Measurements from ENCODE around the gene RBM38. TPM values are rescaled to one million over a fixed set of nuclear protein-coding genes. Genes with fewer than 3 reads are reported as not detected.
"Not testable (repeated sequence)": the region's sequence is repeated elsewhere in the genome, so short reads cannot be mapped to it uniquely, and the experiment has no call there.

Gene RBM38
- polyA plus RNA-seq, 4 donors, result 13.2 to 17.5 (median 15.8) TPM

GRCh38 chr20:57429580-57430200 is 38.5 kb downstream of the RBM38 start:
- 77 to 86% (median 80%) methylated on average over 7 of the region's 7 CpGs for WGBS, 3 donors
- no peaks in the 10 kb centered on the region for H3K36me3 ChIP-seq (ENCODE audit: control insufficient read depth in 3 of 3, insufficient read depth in 2 of 3, low read depth in 1 of 3, low read length in 3 of 3)
- FAIRE-seq (no peak), DNase-seq (no peak)
- H3K4me1 ChIP-seq (ENCODE audit: control insufficient read depth in 3 of 3, insufficient read depth in 2 of 3, low read depth in 1 of 3, low read length in 2 of 3), result peaks cover 0 to 3% (median 0%) of the 10 kb centered on the region in 3 donors
- H3K27me3 ChIP-seq (ENCODE audit: control insufficient read depth in 3 of 3, insufficient read depth in 3 of 3, low read length in 3 of 3), result no peaks in the 10 kb centered on the region
- H3K27ac ChIP-seq (ENCODE audit: low read depth in 1 of 3, low read length in 2 of 3), result no peak overlapping the region
- H3K9me3 ChIP-seq (ENCODE audit: control insufficient read depth in 2 of 2, insufficient read depth in 1 of 2, low read depth in 1 of 2, low read length in 1 of 2), result no peaks in the 10 kb centered on the region
- H3K4me3 ChIP-seq (ENCODE audit: low read depth in 1 of 3, low read length in 3 of 3), result no peak overlapping the region

GRCh38 chr20:57430201-57430596 is 39.0 kb downstream of the RBM38 start:
- 84 to 92% (median 90%) methylated on average over 4 of the region's 4 CpGs for WGBS, 3 donors
- DNase-seq; H3K9me3 ChIP-seq (ENCODE audit: control insufficient read depth in 2 of 2, insufficient read depth in 1 of 2, low read depth in 1 of 2, low read length in 1 of 2); H3K4me3 ChIP-seq (ENCODE audit: low read depth in 1 of 3, low read length in 3 of 3); H3K27me3 ChIP-seq (ENCODE audit: control insufficient read depth in 3 of 3, insufficient read depth in 3 of 3, low read length in 3 of 3); H3K4me1 ChIP-seq (ENCODE audit: control insufficient read depth in 3 of 3, insufficient read depth in 2 of 3, low read depth in 1 of 3, low read length in 2 of 3); H3K27ac ChIP-seq (ENCODE audit: low read depth in 1 of 3, low read length in 2 of 3); H3K36me3 ChIP-seq (ENCODE audit: control insufficient read depth in 3 of 3, insufficient read depth in 2 of 3, low read depth in 1 of 3, low read length in 3 of 3); FAIRE-seq: not testable (repeated sequence)

DNA sequence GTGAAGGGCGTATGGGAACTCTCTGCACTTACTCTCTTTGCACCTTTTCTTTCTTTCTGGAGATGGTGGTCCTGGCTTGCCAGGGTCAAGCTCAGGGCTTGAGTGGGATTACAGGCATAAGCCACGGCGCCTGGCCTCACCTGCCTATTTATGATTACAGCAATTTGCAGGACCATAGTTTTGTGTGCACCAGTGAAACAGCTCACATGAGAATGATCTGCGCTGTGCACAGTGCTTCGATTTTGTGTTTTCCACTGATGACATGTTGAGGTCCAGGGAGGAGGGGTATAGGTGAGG is 40.3 kb downstream of the RBM38 start:
- Histone ChIP-seq H3K27me3 (ENCODE audit: control insufficient read depth in 3 of 3, insufficient read depth in 3 of 3, low read length in 3 of 3) (no peaks in the 10 kb centered on the region), H3K9me3 (ENCODE audit: control insufficient read depth in 2 of 2, insufficient read depth in 1 of 2, low read depth in 1 of 2, low read length in 1 of 2) (peaks cover 0 to 2% of the 10 kb centered on the region in 2 donors), H3K4me1 (ENCODE audit: control insufficient read depth in 3 of 3, insufficient read depth in 2 of 3, low read depth in 1 of 3, low read length in 2 of 3) (peaks cover 0 to 3% (median 0%) of the 10 kb centered on the region in 3 donors), H3K4me3 (ENCODE audit: low read depth in 1 of 3, low read length in 3 of 3) (no peak overlapping the region), H3K36me3 (ENCODE audit: control insufficient read depth in 3 of 3, insufficient read depth in 2 of 3, low read depth in 1 of 3, low read length in 3 of 3) (no peaks in the 10 kb centered on the region), H3K27ac (ENCODE audit: low read depth in 1 of 3, low read length in 2 of 3) (no peak overlapping the region)
- no peak for FAIRE-seq
- WGBS, 3 donors, result 70 to 85% (median 82%) methylated on average over 5 of the region's 5 CpGs
- no peak for DNase-seq

DNA sequence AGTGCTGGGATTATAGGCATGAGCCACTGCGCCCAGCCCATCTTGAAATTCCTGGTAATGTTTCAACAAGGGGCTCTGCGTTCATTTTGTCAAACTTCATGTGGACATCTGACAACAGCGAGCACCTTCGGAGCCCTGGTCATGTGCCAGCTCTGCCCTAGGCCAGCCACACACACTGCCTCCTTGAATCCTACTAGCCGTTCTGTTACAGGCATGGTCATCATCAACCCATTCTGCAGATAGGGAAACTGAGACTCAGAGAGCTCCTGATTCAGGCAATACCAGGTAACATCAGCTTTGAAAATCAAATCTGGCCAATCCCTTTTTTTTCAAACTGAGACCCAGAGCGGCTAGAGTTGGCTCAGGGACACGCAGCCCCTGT is 41.3 kb downstream of the RBM38 start:
- Histone ChIP-seq H3K27ac (ENCODE audit: low read depth in 1 of 3, low read length in 2 of 3) (peak overlapping the region in 1 of 3 donors; percentile 36), H3K36me3 (ENCODE audit: control insufficient read depth in 3 of 3, insufficient read depth in 2 of 3, low read depth in 1 of 3, low read length in 3 of 3) (no peaks in the 10 kb centered on the region), H3K9me3 (ENCODE audit: control insufficient read depth in 2 of 2, insufficient read depth in 1 of 2, low read depth in 1 of 2, low read length in 1 of 2) (peaks cover 0 to 9% of the 10 kb centered on the region in 2 donors), H3K4me3 (ENCODE audit: low read depth in 1 of 3, low read length in 3 of 3) (no peak overlapping the region), H3K4me1 (ENCODE audit: control insufficient read depth in 3 of 3, insufficient read depth in 2 of 3, low read depth in 1 of 3, low read length in 2 of 3) (peaks cover 0 to 3% (median 0%) of the 10 kb centered on the region in 3 donors), H3K27me3 (ENCODE audit: control insufficient read depth in 3 of 3, insufficient read depth in 3 of 3, low read length in 3 of 3) (peaks cover 0 to under 1% (median 0%) of the 10 kb centered on the region in 3 donors)
- WGBS, 3 donors, result 82 to 91% (median 90%) methylated on average over 7 of the region's 7 CpGs
- DNase-seq (no peak), FAIRE-seq (no peak)

GRCh38 chr20:57432862-57433491 is 41.8 kb downstream of the RBM38 start:
- Histone ChIP-seq H3K27ac (ENCODE audit: low read depth in 1 of 3, low read length in 2 of 3) (peak overlapping the region in 1 of 3 donors; percentile 36), H3K36me3 (ENCODE audit: control insufficient read depth in 3 of 3, insufficient read depth in 2 of 3, low read depth in 1 of 3, low read length in 3 of 3) (no peaks in the 10 kb centered on the region), H3K4me3 (ENCODE audit: low read depth in 1 of 3, low read length in 3 of 3) (no peak overlapping the region), H3K9me3 (ENCODE audit: control insufficient read depth in 2 of 2, insufficient read depth in 1 of 2, low read depth in 1 of 2, low read length in 1 of 2) (peaks cover 0 to 13% of the 10 kb centered on the region in 2 donors), H3K27me3 (ENCODE audit: control insufficient read depth in 3 of 3, insufficient read depth in 3 of 3, low read length in 3 of 3) (peaks cover 0 to 2% (median 0%) of the 10 kb centered on the region in 3 donors), H3K4me1 (ENCODE audit: control insufficient read depth in 3 of 3, insufficient read depth in 2 of 3, low read depth in 1 of 3, low read length in 2 of 3) (peaks cover 0 to 3% (median 0%) of the 10 kb centered on the region in 3 donors)
- WGBS, 3 donors, result 26 to 28% (median 28%) methylated on average over 13 of the region's 13 CpGs
- DNase-seq (peak; percentile 47 to 68), FAIRE-seq (no peak)

DNA sequence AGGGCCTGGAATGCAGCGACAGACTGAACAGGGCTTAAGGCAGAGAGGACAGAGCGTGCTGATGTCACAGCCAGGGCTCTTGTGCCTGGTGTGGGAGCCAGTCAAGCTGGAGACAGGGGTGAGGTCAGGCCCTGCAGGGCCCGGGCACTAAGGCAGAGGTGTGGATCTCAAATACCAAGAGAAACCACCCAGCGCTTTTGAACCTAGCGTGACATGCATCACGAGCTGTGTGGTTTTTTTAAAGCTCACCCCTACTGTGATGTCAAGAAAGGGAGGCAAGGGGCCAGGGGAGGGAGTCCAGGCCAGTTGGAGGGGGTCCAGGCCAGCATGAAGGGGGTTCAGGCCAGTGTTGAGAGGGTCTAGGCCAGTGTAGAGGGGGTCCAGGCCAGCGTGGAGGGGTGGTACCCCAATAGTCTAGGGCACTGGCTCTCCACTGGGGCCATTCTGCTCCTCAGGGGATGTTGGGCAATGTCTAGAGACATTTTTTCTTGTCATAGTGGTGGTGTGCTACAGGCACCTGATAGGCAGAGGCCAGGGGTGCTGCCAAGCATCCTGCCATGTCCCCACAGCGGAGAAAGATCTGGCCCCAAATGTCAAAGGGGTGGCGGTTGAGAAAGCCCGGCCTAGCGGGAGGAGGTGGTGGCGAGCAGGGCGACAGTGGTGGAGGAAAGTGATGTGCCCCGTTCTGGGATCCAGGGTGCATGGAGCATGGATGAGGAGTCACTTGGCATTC is 42.6 kb downstream of the RBM38 start:
- Histone ChIP-seq H3K27me3 (ENCODE audit: control insufficient read depth in 3 of 3, insufficient read depth in 3 of 3, low read length in 3 of 3) (peaks cover 0 to 2% (median 0%) of the 10 kb centered on the region in 3 donors), H3K4me3 (ENCODE audit: low read depth in 1 of 3, low read length in 3 of 3) (no peak overlapping the region), H3K27ac (ENCODE audit: low read depth in 1 of 3, low read length in 2 of 3) (no peak overlapping the region), H3K36me3 (ENCODE audit: control insufficient read depth in 3 of 3, insufficient read depth in 2 of 3, low read depth in 1 of 3, low read length in 3 of 3) (no peaks in the 10 kb centered on the region), H3K4me1 (ENCODE audit: control insufficient read depth in 3 of 3, insufficient read depth in 2 of 3, low read depth in 1 of 3, low read length in 2 of 3) (peaks cover 0 to 3% (median 0%) of the 10 kb centered on the region in 3 donors), H3K9me3 (ENCODE audit: control insufficient read depth in 2 of 2, insufficient read depth in 1 of 2, low read depth in 1 of 2, low read length in 1 of 2) (peaks cover 0 to 13% of the 10 kb centered on the region in 2 donors)
- DNase-seq (no peak), FAIRE-seq (no peak)
- 86 to 87% (median 86%) methylated on average over 14 of the region's 14 CpGs for whole genome bisulfite sequencing, 3 donors

DNA sequence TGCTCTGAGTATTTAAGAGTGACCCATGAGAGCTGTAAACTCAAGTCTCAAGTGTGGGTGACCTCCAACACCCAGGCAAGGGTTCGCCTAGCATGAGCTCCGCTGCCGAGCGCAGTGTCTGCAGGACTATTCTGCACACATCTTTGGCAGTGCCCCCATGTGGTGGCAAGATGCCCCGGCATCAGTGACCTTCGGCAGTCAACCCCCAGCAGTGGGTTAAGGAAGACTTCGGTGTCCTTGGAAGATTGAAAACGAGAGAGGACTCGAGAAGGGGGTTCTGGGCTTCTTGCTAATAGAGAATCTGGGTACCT is 43.1 kb downstream of the RBM38 start:
- no peaks in the 10 kb centered on the region for H3K36me3 ChIP-seq (ENCODE audit: control insufficient read depth in 3 of 3, insufficient read depth in 2 of 3, low read depth in 1 of 3, low read length in 3 of 3)
- no peak overlapping the region for H3K4me3 ChIP-seq (ENCODE audit: low read depth in 1 of 3, low read length in 3 of 3)
- 82 to 94% (median 89%) methylated on average over 9 of the region's 9 CpGs for WGBS, 3 donors
- no peak for FAIRE-seq
- H3K27ac ChIP-seq (ENCODE audit: low read depth in 1 of 3, low read length in 2 of 3), result no peak overlapping the region
- peaks cover 0 to 13% of the 10 kb centered on the region in 2 donors for H3K9me3 ChIP-seq (ENCODE audit: control insufficient read depth in 2 of 2, insufficient read depth in 1 of 2, low read depth in 1 of 2, low read length in 1 of 2)
- H3K27me3 ChIP-seq (ENCODE audit: control insufficient read depth in 3 of 3, insufficient read depth in 3 of 3, low read length in 3 of 3), result peaks cover 0 to 2% (median 0%) of the 10 kb centered on the region in 3 donors
- peaks cover 0 to 3% (median 0%) of the 10 kb centered on the region in 3 donors for H3K4me1 ChIP-seq (ENCODE audit: control insufficient read depth in 3 of 3, insufficient read depth in 2 of 3, low read depth in 1 of 3, low read length in 2 of 3)
- no peak for DNase-seq

DNA sequence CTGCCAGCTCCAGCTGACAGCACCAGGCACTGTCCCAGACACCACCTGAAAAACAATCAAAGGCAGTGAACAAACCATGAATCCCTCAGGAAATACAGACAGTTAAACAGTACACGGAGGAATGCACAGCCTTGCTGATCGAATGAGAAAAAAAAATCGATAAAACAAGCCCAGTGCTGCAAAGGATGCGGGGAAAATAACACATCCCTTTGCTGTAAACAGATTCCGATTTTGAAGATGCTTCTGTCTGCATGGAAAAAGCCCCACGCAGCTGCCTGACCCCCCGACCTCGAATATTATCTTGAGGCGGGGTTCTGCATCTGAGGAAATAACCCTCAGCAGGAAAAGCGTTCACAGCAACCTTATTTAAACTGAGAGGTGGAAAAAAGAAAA is 43.9 kb downstream of the RBM38 start:
- no peaks in the 10 kb centered on the region for H3K36me3 ChIP-seq (ENCODE audit: control insufficient read depth in 3 of 3, insufficient read depth in 2 of 3, low read depth in 1 of 3, low read length in 3 of 3)
- H3K4me3 ChIP-seq (ENCODE audit: low read depth in 1 of 3, low read length in 3 of 3), result no peak overlapping the region
- H3K27ac ChIP-seq (ENCODE audit: low read depth in 1 of 3, low read length in 2 of 3), result no peak overlapping the region
- WGBS, 3 donors, result 32 to 51% (median 38%) methylated on average over 10 of the region's 10 CpGs
- H3K9me3 ChIP-seq (ENCODE audit: control insufficient read depth in 2 of 2, insufficient read depth in 1 of 2, low read depth in 1 of 2, low read length in 1 of 2), result peaks cover 0 to 16% of the 10 kb centered on the region in 2 donors
- FAIRE-seq, result no peak
- H3K4me1 ChIP-seq (ENCODE audit: control insufficient read depth in 3 of 3, insufficient read depth in 2 of 3, low read depth in 1 of 3, low read length in 2 of 3), result peaks cover 0 to 3% (median 0%) of the 10 kb centered on the region in 3 donors
- no peak for DNase-seq
- H3K27me3 ChIP-seq (ENCODE audit: control insufficient read depth in 3 of 3, insufficient read depth in 3 of 3, low read length in 3 of 3), result peaks cover 0 to 2% (median 0%) of the 10 kb centered on the region in 3 donors
